Esophagus (tissue), 2 donors: ENCODE data around the gene MRPL22. TPM values are rescaled to one million over a fixed set of nuclear protein-coding genes. Genes with fewer than 3 reads are reported as not detected.
"Not testable (repeated sequence)": the region's sequence is repeated elsewhere in the genome, so short reads cannot be mapped to it uniquely, and the experiment has no call there.

Experiments
- H3K27ac ChIP-seq, 2 donors: one replicate each; pipeline ENCODE4 v1.5.1; 2013; ENCODE audit warnings: low read depth in 2 of 2, mild to moderate bottlenecking in 2 of 2, inconsistent platforms in 1 of 2, low read length in 1 of 2, moderate library complexity in 1 of 2
- H3K27me3 ChIP-seq, 2 donors: one replicate each; pipeline ENCODE4 v1.6.1; 2013; ENCODE audit warnings: low read length in 2 of 2, control low read depth in 1 of 2, mild to moderate bottlenecking in 1 of 2; ENCODE audit not compliant: insufficient read depth in 2 of 2, control insufficient read depth in 1 of 2
- H3K36me3 ChIP-seq, 2 donors: one replicate each; pipeline ENCODE4 v1.6.1; 2013; ENCODE audit warnings: low read length in 1 of 2; ENCODE audit not compliant: control insufficient read depth in 2 of 2, insufficient read depth in 2 of 2
- H3K4me1 ChIP-seq, 2 donors: one replicate each; pipeline ENCODE4 v1.6.1; 2013; ENCODE audit warnings: low read length in 1 of 2; ENCODE audit not compliant: control insufficient read depth in 2 of 2, insufficient read depth in 2 of 2
- H3K4me3 ChIP-seq, 2 donors: one replicate each; pipeline ENCODE4 v1.5.1; 2013; ENCODE audit warnings: low read length in 2 of 2, mild to moderate bottlenecking in 2 of 2, low read depth in 1 of 2, moderate library complexity in 1 of 2
- H3K9me3 ChIP-seq, 2 donors: one replicate each; pipeline ENCODE4 v1.6.1; 2013; ENCODE audit warnings: mild to moderate bottlenecking in 2 of 2, low read depth in 1 of 2, low read length in 1 of 2, moderate library complexity in 1 of 2; ENCODE audit not compliant: control insufficient read depth in 2 of 2, insufficient read depth in 1 of 2
- WGBS, 2 donors: extraction: QIAGEN DNeasy Blood & Tissue Kit; methylation state at CpG; one replicate each; pipeline ENCODE4 v1.1.7; 2013; 5-methylcytosine and 5-hydroxymethylcytosine counted together
- polyA plus RNA-seq, 2 donors: library from polyadenylated mRNA; stranded (reverse); fragments of 200-250 nt; gene quantifications; one replicate each; pipeline ENCODE4 v1.2.3, GENCODE V29; 2013
- donor health status: healthy with polysubstance abuse.
- donor health status: Bipolar disorder and iron deficiency.

MRPL22 gene
- polyA plus RNA-seq, 2 donors: 45.6 to 53.9 TPM

DNA sequence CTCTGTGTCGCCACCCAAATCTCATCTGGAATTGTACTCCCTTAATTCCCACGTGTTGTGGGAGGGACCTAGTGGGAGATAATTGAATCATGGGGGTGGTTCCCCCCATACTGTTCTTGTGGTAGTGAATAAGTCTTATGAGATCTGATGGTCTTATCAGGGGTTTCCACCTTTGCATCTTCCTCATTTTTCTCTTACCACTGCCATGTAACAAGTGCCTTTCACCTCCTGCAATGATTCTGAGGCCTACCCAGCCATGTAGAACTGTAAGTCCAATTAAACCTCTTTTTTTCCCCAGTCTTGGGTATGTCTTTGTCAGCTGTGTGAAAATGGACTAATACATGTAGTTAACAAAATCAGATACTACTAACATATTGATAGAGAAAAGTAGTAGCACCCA is 37.4 kb downstream of the MRPL22 start:
- not testable (repeated sequence) for H3K27ac ChIP-seq, H3K9me3 ChIP-seq, H3K4me3 ChIP-seq, H3K27me3 ChIP-seq, H3K4me1 ChIP-seq, H3K36me3 ChIP-seq
- 86 to 95% methylated on average over 2 of the region's 2 CpGs for WGBS, 2 donors

DNA sequence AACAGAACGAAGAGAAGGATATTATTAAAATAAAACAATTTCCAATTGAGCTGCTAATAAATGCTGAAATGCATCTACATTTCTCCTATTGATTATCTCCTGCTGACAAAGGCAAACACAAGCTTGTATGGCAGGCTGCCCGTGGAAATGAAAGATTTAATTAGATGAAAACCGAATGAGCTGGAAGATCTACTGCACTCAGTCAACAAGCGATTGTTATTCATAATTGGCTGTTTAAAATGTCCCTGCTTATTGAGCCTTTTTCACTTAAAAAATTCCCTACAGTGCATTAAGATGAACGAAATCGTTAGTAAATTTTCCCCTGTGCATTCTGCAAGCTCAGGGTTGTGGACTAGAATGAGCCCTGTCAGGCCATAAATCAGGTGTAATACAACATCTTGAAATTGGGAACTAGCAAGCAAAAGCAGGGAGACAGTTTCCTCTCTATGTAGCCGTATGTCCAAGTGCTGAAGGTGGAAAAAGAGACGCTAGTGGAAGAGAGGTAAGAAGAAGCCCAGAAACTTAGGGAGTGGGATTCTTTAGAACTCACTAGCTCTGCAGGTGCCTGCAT is 44.2 kb downstream of the MRPL22 start:
- no peak overlapping the region for H3K27ac ChIP-seq
- no peak overlapping the region for H3K4me3 ChIP-seq
- no peaks in the 10 kb centered on the region for H3K36me3 ChIP-seq
- WGBS, 2 donors: 66 to 73% methylated on average over 8 of the region's 8 CpGs
- H3K9me3 ChIP-seq: no peaks in the 10 kb centered on the region
- H3K4me1 ChIP-seq: no peaks in the 10 kb centered on the region
- no peaks in the 10 kb centered on the region for H3K27me3 ChIP-seq

DNA sequence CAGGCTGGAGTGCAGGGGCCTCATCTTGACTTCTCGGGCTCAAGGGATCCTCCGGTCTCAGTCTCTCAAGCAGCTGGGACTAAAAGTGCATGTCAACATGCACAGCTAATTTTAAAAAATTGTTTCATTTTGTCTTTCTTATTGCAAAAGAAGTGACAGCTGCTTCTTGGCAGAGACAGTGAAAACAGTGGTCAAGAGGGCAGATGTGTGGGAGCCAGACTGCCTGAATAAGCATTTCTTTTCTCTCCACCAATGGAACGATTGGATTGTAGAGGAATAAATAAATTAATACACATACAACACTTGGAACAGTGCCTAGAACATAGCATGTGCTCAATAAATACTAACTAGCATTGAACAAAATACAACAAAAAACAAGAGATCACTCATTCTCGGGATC is 45.3 kb downstream of the MRPL22 start:
- Histone ChIP-seq H3K4me1 (no peaks in the 10 kb centered on the region), H3K27me3 (no peaks in the 10 kb centered on the region), H3K27ac (no peak overlapping the region), H3K36me3 (no peaks in the 10 kb centered on the region), H3K4me3 (no peak overlapping the region), H3K9me3 (no peaks in the 10 kb centered on the region)
- 64 to 66% methylated on average over 4 of the region's 4 CpGs for WGBS, 2 donors

DNA sequence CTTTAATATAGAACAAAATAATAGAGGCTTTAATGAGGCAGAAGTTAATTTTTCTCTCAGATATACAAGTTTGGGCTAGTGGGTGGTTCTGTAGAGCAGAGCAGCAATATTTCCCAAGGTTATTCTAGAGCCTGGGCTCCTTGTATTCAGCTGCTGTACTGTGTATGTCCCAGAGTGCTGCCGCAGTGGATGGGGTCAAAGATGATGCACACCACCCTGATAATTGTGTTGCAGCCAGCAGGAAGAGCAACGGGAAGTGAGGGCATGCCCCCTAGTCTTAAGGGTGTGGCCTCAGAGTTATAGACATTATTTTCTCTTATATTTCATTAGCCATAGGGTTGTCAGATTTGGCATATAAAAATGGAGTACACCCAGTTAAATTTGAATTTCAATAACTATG is 48.8 kb downstream of the MRPL22 start:
- Histone ChIP-seq H3K4me3 (no peak overlapping the region), H3K4me1 (no peaks in the 10 kb centered on the region), H3K27ac (no peak overlapping the region), H3K27me3 (no peaks in the 10 kb centered on the region), H3K9me3 (no peaks in the 10 kb centered on the region), H3K36me3 (no peaks in the 10 kb centered on the region)
- 41 to 54% methylated on average over 2 of the region's 2 CpGs for WGBS, 2 donors

DNA sequence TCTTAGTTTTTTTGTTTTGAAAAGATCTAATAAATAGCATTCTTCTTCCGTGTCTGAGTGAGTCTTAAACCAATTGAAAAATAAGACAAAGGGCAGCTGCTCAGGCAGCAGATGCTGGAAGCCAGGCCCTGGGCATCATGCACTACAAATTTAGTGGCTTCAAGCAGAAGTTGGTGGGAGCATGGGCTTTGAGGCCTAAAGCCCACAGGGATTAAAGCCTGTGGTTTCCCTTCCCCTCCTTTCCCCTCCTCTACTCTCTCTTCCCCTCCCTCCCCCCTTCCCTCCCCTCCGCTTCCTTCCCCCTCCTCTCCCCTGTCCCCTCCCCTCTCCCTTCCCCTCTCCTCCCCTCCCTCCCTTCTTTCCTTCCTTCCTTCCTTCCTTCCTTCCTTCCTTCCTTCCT is 52.6 kb downstream of the MRPL22 start:
- Histone ChIP-seq H3K4me3 (no peak overlapping the region), H3K36me3 (no peaks in the 10 kb centered on the region), H3K4me1 (no peaks in the 10 kb centered on the region), H3K9me3 (peaks cover 0 to 3% of the 10 kb centered on the region in 2 donors), H3K27me3 (no peaks in the 10 kb centered on the region), H3K27ac (no peak overlapping the region)
- WGBS, 2 donors: 45 to 57% methylated on average over 2 of the region's 2 CpGs

DNA sequence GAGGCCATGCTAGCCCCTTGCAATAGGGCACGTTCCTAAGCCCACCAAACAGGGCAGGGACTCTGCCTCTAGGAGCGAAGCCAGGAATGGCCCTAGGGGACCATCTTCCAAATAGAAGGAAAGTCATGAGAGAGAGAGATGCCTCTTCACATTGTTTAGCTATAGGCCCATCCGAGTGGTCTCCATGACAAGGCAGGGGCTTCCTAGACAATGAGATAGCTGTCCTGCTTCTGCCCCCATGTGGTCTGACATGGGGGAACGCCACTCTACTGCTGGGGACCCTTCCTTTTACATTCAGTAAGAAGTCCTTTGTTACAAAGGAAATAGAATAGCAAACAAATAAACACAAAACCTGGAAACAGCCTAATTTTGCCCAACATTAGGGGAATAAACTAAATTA is 54.8 kb downstream of the MRPL22 start:
- no peak overlapping the region for H3K4me3 ChIP-seq
- no peaks in the 10 kb centered on the region for H3K36me3 ChIP-seq
- no peaks in the 10 kb centered on the region for H3K4me1 ChIP-seq
- H3K27me3 ChIP-seq: no peaks in the 10 kb centered on the region
- WGBS, 2 donors: 57% methylated on average over 4 of the region's 4 CpGs
- peaks cover 0 to 3% of the 10 kb centered on the region in 2 donors for H3K9me3 ChIP-seq
- H3K27ac ChIP-seq: no peak overlapping the region

DNA sequence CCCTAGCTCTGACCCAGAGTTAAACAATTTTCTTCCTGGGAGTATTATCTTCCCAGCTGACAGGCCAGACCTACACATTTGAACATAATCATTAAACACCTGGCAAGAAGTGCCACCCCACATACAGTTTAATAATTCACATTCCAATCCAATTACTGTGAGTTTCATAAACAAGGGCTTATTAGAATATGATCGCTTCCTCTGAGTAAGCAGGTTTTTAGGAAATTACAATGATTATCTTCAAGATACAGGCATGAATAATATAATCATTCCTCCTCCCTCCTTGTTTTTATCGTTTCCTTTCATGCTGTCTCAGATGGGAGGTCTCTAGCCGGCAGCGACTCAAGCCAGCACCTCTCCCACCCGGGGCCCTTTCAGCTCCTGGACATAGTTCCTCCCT is 56.9 kb downstream of the MRPL22 start:
- no peak overlapping the region for H3K27ac ChIP-seq
- no peaks in the 10 kb centered on the region for H3K36me3 ChIP-seq
- H3K4me1 ChIP-seq: no peaks in the 10 kb centered on the region
- no peak overlapping the region for H3K4me3 ChIP-seq
- 63 to 78% methylated on average over 5 of the region's 5 CpGs for WGBS, 2 donors
- peaks cover 0 to 3% of the 10 kb centered on the region in 2 donors for H3K9me3 ChIP-seq
- H3K27me3 ChIP-seq: no peaks in the 10 kb centered on the region

DNA sequence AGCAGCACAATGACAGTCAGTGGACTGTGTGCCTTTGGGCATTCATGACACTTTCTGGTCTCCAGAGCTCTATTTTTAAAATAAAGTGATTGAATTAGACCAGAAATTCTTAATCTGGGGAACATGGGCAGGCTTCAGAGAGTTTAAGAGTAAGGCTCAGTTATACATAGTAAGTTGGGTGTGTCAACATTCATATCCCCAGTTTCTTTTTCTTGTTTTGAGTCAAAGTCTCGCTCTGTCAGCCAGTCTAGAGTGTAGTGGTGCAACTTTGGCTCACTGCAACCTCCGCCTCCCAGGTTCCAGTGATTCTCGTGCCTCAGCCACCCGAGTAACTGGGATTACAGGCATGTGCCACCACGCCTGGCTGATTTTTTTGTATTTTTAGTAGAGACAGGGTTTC is 59.0 kb downstream of the MRPL22 start:
- Histone ChIP-seq H3K27me3 (no peaks in the 10 kb centered on the region), H3K4me3 (no peak overlapping the region), H3K4me1 (no peaks in the 10 kb centered on the region), H3K36me3 (no peaks in the 10 kb centered on the region), H3K9me3 (peaks cover 0 to 3% of the 10 kb centered on the region in 2 donors), H3K27ac (no peak overlapping the region)
- WGBS, 2 donors: 81 to 85% methylated on average over 5 of the region's 5 CpGs

DNA sequence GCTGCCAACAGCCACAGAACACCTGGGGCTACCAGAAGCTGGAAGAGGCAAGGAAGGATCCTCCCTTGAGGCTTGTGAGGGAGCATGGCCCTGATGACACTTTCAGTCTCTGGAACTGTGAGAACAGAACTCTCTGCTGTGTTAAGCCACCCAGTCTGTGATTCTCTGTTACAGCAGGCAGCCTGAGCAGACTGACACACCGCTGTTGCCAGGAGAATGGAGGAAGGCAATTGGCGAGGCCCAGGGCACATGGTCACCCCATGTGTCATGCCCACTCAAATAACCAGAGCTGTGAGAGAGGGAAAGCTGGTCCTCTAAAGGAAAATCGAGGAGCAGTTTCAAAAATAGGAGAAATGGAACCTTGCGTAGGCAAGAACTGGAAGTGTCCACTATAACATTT is 60.6 kb downstream of the MRPL22 start:
- Histone ChIP-seq H3K9me3 (no peaks in the 10 kb centered on the region), H3K27ac (no peak overlapping the region), H3K27me3 (no peaks in the 10 kb centered on the region), H3K4me3 (no peak overlapping the region), H3K36me3 (no peaks in the 10 kb centered on the region), H3K4me1 (no peaks in the 10 kb centered on the region)
- 86 to 87% methylated on average over 4 of the region's 4 CpGs for WGBS, 2 donors

DNA sequence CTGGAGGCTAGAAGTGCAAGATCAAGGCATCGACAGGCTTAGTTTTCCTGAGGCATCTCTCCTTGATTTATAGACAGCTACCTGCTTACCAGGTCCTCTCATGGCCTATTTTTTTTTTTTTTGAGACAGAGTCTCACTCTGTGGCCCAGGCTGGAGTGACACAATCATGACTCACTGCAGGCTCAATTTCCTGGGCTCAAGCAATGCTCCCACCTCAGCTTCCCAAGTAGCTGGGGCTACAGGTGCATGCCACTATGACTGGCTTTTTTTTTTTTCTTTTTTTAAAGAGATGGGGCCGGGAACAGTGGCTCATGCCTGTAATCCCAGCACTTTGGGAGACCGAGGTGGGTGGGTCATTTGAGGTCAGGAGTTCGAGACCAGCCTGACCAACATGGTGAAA is 61.8 kb downstream of the MRPL22 start:
- WGBS, 2 donors: 77 to 86% methylated on average over 4 of the region's 4 CpGs
- H3K9me3 ChIP-seq, H3K36me3 ChIP-seq, H3K27me3 ChIP-seq, H3K4me1 ChIP-seq, H3K4me3 ChIP-seq, H3K27ac ChIP-seq: not testable (repeated sequence)
